ENCODE data around the gene ALOXE3. TPM values are rescaled to one million over a fixed set of nuclear protein-coding genes. Genes with fewer than 3 reads are reported as not detected.
A peak's percentile ranks its signal among the peaks of the same experiment; 100 is the strongest.

Gene ALOXE3
- total RNA-seq, 2 donors from 2014 or later, result not detected

GRCh38 chr17:8159032-8159400 lies 40.7 kb upstream of the ALOXE3 start:
- DNase-seq (ENCODE audit: low spot score) (no peak), ATAC-seq (no peak)
- peak overlapping the region; percentile 61 for H3K4me3 Mint-ChIP-seq
- peaks cover 8% of the 10 kb centered on the region for H3K36me3 Mint-ChIP-seq
- H3K27ac Mint-ChIP-seq, result peak overlapping the region; percentile 70 to 85
- H3K27me3 Mint-ChIP-seq, result no peaks in the 10 kb centered on the region
- H3K4me1 Mint-ChIP-seq (ENCODE audit: low read depth in 2 of 2), result peaks cover 44% of the 10 kb centered on the region in 2 donors
- H3K9me3 Mint-ChIP-seq, result no peaks in the 10 kb centered on the region

- peaks cover 38 to 45% of the 10 kb centered on the region in 2 donors for H3K4me1 Mint-ChIP-seq (ENCODE audit: low read depth in 2 of 2)
- H3K9me3 Mint-ChIP-seq, result no peaks in the 10 kb centered on the region
- H3K36me3 Mint-ChIP-seq, result peaks cover 8% of the 10 kb centered on the region
- H3K4me3 Mint-ChIP-seq, result peak overlapping the region; percentile 61
- no peaks in the 10 kb centered on the region for H3K27me3 Mint-ChIP-seq
- peak in 1 of 2 donors; percentile 21 for ATAC-seq
- H3K27ac Mint-ChIP-seq, result peak overlapping the region; percentile 70 to 85
- peak; percentile 92 for DNase-seq (ENCODE audit: low spot score)
Measured at GRCh38 chr17:8158267-8159031, 40.1 kb upstream of the ALOXE3 start.

GRCh38 chr17:8156246-8156992 lies 38.1 kb upstream of the ALOXE3 start:
- peak; percentile 92 for ATAC-seq
- Mint-ChIP-seq H3K4me3 (no peak overlapping the region), H3K27ac (no peak overlapping the region), H3K27me3 (no peaks in the 10 kb centered on the region), H3K9me3 (no peaks in the 10 kb centered on the region), H3K36me3 (peaks cover 8% of the 10 kb centered on the region), H3K4me1 (ENCODE audit: low read depth in 2 of 2) (peaks cover 34 to 56% of the 10 kb centered on the region in 2 donors)
- DNase-seq (ENCODE audit: low spot score), result peak; percentile 100

- peaks cover 8% of the 10 kb centered on the region for H3K36me3 Mint-ChIP-seq
- no peak overlapping the region for H3K27ac Mint-ChIP-seq
- no peak for DNase-seq (ENCODE audit: low spot score)
- ATAC-seq, result no peak
- H3K27me3 Mint-ChIP-seq, result no peaks in the 10 kb centered on the region
- H3K9me3 Mint-ChIP-seq, result no peaks in the 10 kb centered on the region
- H3K4me1 Mint-ChIP-seq (ENCODE audit: low read depth in 2 of 2), result peaks cover 31 to 53% of the 10 kb centered on the region in 2 donors
- no peak overlapping the region for H3K4me3 Mint-ChIP-seq
Measured at GRCh38 chr17:8155996-8156245, 37.6 kb upstream of the ALOXE3 start.

- Mint-ChIP-seq H3K4me1 (ENCODE audit: low read depth in 2 of 2) (peaks cover 26 to 50% of the 10 kb centered on the region in 2 donors), H3K4me3 (no peak overlapping the region), H3K27ac (no peak overlapping the region), H3K36me3 (peaks cover 6% of the 10 kb centered on the region), H3K27me3 (no peaks in the 10 kb centered on the region), H3K9me3 (no peaks in the 10 kb centered on the region)
- DNase-seq (ENCODE audit: low spot score) (no peak), ATAC-seq (no peak)
Measured at GRCh38 chr17:8155231-8155995, 37.1 kb upstream of the ALOXE3 start.

GRCh38 chr17:8154608-8155155 lies 36.4 kb upstream of the ALOXE3 start:
- no peaks in the 10 kb centered on the region for H3K36me3 Mint-ChIP-seq
- DNase-seq (ENCODE audit: low spot score) (no peak), ATAC-seq (no peak)
- H3K4me3 Mint-ChIP-seq, result no peak overlapping the region
- H3K27me3 Mint-ChIP-seq, result no peaks in the 10 kb centered on the region
- no peaks in the 10 kb centered on the region for H3K9me3 Mint-ChIP-seq
- H3K27ac Mint-ChIP-seq, result no peak overlapping the region
- H3K4me1 Mint-ChIP-seq (ENCODE audit: low read depth in 2 of 2), result peaks cover 19 to 46% of the 10 kb centered on the region in 2 donors

GRCh38 chr17:8153957-8154607 lies 35.8 kb upstream of the ALOXE3 start:
- H3K9me3 Mint-ChIP-seq, result no peaks in the 10 kb centered on the region
- DNase-seq (ENCODE audit: low spot score) (peak; percentile 83), ATAC-seq (no peak)
- H3K4me1 Mint-ChIP-seq (ENCODE audit: low read depth in 2 of 2), result peaks cover 15 to 40% of the 10 kb centered on the region in 2 donors
- H3K4me3 Mint-ChIP-seq, result no peak overlapping the region
- H3K27me3 Mint-ChIP-seq, result no peaks in the 10 kb centered on the region
- H3K27ac Mint-ChIP-seq, result no peak overlapping the region
- no peaks in the 10 kb centered on the region for H3K36me3 Mint-ChIP-seq

GRCh38 chr17:8153525-8153956 lies 35.2 kb upstream of the ALOXE3 start:
- no peaks in the 10 kb centered on the region for H3K36me3 Mint-ChIP-seq
- DNase-seq (ENCODE audit: low spot score), result no peak
- peaks cover 10 to 36% of the 10 kb centered on the region in 2 donors for H3K4me1 Mint-ChIP-seq (ENCODE audit: low read depth in 2 of 2)
- no peaks in the 10 kb centered on the region for H3K9me3 Mint-ChIP-seq
- no peak overlapping the region for H3K27ac Mint-ChIP-seq
- ATAC-seq, result no peak
- H3K27me3 Mint-ChIP-seq, result no peaks in the 10 kb centered on the region
- no peak overlapping the region for H3K4me3 Mint-ChIP-seq

- Mint-ChIP-seq H3K36me3 (no peaks in the 10 kb centered on the region), H3K4me3 (no peak overlapping the region), H3K4me1 (ENCODE audit: low read depth in 2 of 2) (peaks cover 7 to 34% of the 10 kb centered on the region in 2 donors), H3K27me3 (no peaks in the 10 kb centered on the region), H3K9me3 (no peaks in the 10 kb centered on the region), H3K27ac (no peak overlapping the region)
- DNase-seq (ENCODE audit: low spot score), result no peak
- ATAC-seq, result no peak
Measured at GRCh38 chr17:8153031-8153451, 34.7 kb upstream of the ALOXE3 start.

GRCh38 chr17:8152112-8152775 lies 33.9 kb upstream of the ALOXE3 start, which contains the start of gene PER1:
PER1 (minus strand) TSS chr17:8152404; CDS start chr17:8150706, 1,698 bp downstream.
- H3K9me3 Mint-ChIP-seq, result no peaks in the 10 kb centered on the region
- no peaks in the 10 kb centered on the region for H3K27me3 Mint-ChIP-seq
- no peak within 1 kb of the TSS for H3K4me3 Mint-ChIP-seq
- H3K4me1 Mint-ChIP-seq (ENCODE audit: low read depth in 2 of 2), result peaks cover 7 to 34% of the 10 kb centered on the region in 2 donors
- H3K36me3 Mint-ChIP-seq, result no peaks in the 10 kb centered on the region
- DNase-seq (ENCODE audit: low spot score) (peak; percentile 94), ATAC-seq (peak; percentile 55 to 63)
- peak within 1 kb of the TSS in 1 of 2 donors; percentile 89 for H3K27ac Mint-ChIP-seq

GRCh38 chr17:8151641-8152111 lies 33.4 kb upstream of the ALOXE3 start:
- ATAC-seq (no peak), DNase-seq (ENCODE audit: low spot score) (no peak)
- no peaks in the 10 kb centered on the region for H3K36me3 Mint-ChIP-seq
- no peaks in the 10 kb centered on the region for H3K9me3 Mint-ChIP-seq
- peaks cover 7 to 34% of the 10 kb centered on the region in 2 donors for H3K4me1 Mint-ChIP-seq (ENCODE audit: low read depth in 2 of 2)
- no peak overlapping the region for H3K4me3 Mint-ChIP-seq
- H3K27ac Mint-ChIP-seq, result peak overlapping the region in 1 of 2 donors; percentile 89
- no peaks in the 10 kb centered on the region for H3K27me3 Mint-ChIP-seq

- ATAC-seq (peak; percentile 71 to 77), DNase-seq (ENCODE audit: low spot score) (peak; percentile 91)
- H3K27me3 Mint-ChIP-seq, result no peaks in the 10 kb centered on the region
- H3K9me3 Mint-ChIP-seq, result no peaks in the 10 kb centered on the region
- H3K4me3 Mint-ChIP-seq, result no peak overlapping the region
- peak overlapping the region in 1 of 2 donors; percentile 89 for H3K27ac Mint-ChIP-seq
- H3K4me1 Mint-ChIP-seq (ENCODE audit: low read depth in 2 of 2), result peaks cover 7 to 34% of the 10 kb centered on the region in 2 donors
- H3K36me3 Mint-ChIP-seq, result no peaks in the 10 kb centered on the region
Measured at GRCh38 chr17:8151120-8151640, 32.9 kb upstream of the ALOXE3 start.

Measured in natural killer cell treated with Interleukin-12 subunit alpha and Interleukin-12 subunit beta and Interleukin-15 and Interleukin-18, amount 100 ng/mL, for 72 hours (primary cell).